Liver (tissue), 3 donors: ENCODE results near the gene C19orf47.

ENCODE experiments used
- EGR1 ChIP-seq, 2 donors: IDR thresholded peaks; 2 replicates each; pipeline ENCODE4 v1.6.1; 2016 to 2018; ENCODE audit warnings: antibody characterized with exemption in 2 of 2, low read depth in 2 of 2
- HNF4A ChIP-seq, 2 donors: conservative IDR thresholded peaks; 2 replicates each; pipeline ENCODE4 v1.6.1; 2016; ENCODE audit warnings: antibody characterized with exemption in 2 of 2, mild to moderate bottlenecking in 2 of 2
- HNF4G ChIP-seq: IDR thresholded peaks from 2 replicates; pipeline ENCODE4 v1.6.1; 2016; ENCODE audit warnings: antibody characterized with exemption
- JUND ChIP-seq, 2 donors: IDR thresholded peaks; 2 replicates each; pipeline ENCODE4 v1.6.1; 2016; ENCODE audit warnings: antibody characterized with exemption in 2 of 2
- RAD21 ChIP-seq, 2 donors: IDR thresholded peaks; 2 replicates each; pipeline ENCODE4 v1.6.1; 2016; ENCODE audit warnings: antibody characterized with exemption in 2 of 2, mild to moderate bottlenecking in 2 of 2
- RXRA ChIP-seq, 2 donors: IDR thresholded peaks; 2 replicates each; pipeline ENCODE4 v1.6.1; 2017 to 2018; ENCODE audit warnings: antibody characterized with exemption in 2 of 2, mild to moderate bottlenecking in 1 of 2
- SP1 ChIP-seq: IDR thresholded peaks from 2 replicates; pipeline ENCODE4 v1.6.1; 2018; ENCODE audit warnings: antibody characterized with exemption, mild to moderate bottlenecking
- TAF1 ChIP-seq: conservative IDR thresholded peaks from 2 replicates; pipeline ENCODE4 v1.6.1; 2016; ENCODE audit warnings: antibody characterized with exemption, mild to moderate bottlenecking
- YY1 ChIP-seq: IDR thresholded peaks from 2 replicates; pipeline ENCODE4 v1.6.1; 2016; ENCODE audit warnings: antibody characterized with exemption, mild to moderate bottlenecking
- TF ChIP-seq, protein P1 (sequence below): fragments of 150-350 bp; IDR thresholded peaks from 2 replicates; pipeline ENCODE4 v1.5.1; 2017; ENCODE audit warnings: improper control_type of control experiment, low read depth, low read length; ENCODE audit not compliant: missing input control
- TF ChIP-seq, protein P2 (sequence below): IDR thresholded peaks from 2 replicates; pipeline ENCODE4 v1.6.1; 2016; ENCODE audit warnings: antibody characterized with exemption
- TF ChIP-seq, protein P3 (sequence below): IDR thresholded peaks from 2 replicates; pipeline ENCODE4 v1.6.1; 2016; ENCODE audit warnings: antibody characterized with exemption
- donor health status: healthy.
- donor health status: healthy.

DNA sequence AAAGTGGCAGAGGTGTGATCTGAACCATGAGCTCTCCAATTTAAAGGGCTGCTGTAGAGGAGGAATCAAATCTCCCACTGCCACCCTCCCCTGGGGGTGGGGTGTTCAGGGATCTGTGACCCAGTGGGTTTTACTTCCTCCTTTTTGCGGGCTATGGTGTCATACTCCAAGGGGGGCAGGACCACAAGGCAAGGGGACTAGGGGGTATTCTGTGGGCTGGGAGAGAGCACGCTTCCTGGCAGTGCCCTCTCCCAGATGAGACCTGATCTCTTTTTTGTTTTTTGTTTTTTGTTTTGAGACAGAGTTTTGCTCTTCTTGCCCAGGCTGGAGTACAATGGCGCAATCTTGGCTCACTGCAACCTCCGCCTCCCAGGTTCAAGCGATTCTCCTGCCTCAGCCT is 10.6 kb upstream of the C19orf47 start:
- TF ChIP-seq, protein P1, sequence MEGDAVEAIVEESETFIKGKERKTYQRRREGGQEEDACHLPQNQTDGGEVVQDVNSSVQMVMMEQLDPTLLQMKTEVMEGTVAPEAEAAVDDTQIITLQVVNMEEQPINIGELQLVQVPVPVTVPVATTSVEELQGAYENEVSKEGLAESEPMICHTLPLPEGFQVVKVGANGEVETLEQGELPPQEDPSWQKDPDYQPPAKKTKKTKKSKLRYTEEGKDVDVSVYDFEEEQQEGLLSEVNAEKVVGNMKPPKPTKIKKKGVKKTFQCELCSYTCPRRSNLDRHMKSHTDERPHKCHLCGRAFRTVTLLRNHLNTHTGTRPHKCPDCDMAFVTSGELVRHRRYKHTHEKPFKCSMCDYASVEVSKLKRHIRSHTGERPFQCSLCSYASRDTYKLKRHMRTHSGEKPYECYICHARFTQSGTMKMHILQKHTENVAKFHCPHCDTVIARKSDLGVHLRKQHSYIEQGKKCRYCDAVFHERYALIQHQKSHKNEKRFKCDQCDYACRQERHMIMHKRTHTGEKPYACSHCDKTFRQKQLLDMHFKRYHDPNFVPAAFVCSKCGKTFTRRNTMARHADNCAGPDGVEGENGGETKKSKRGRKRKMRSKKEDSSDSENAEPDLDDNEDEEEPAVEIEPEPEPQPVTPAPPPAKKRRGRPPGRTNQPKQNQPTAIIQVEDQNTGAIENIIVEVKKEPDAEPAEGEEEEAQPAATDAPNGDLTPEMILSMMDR: no peak
- no peak for TF ChIP-seq RXRA (IDR thresholded peaks at IDR 0.05)
- no peak for TF ChIP-seq EGR1 (IDR thresholded peaks at IDR 0.05; ENCODE audit: low read depth in 2 of 2)
- no peak for TF ChIP-seq TAF1
- no peak for TF ChIP-seq RAD21 (IDR thresholded peaks at IDR 0.05)
- no peak for TF ChIP-seq HNF4A (conservative IDR thresholded peaks at IDR 0.05)
- TF ChIP-seq, protein P2, sequence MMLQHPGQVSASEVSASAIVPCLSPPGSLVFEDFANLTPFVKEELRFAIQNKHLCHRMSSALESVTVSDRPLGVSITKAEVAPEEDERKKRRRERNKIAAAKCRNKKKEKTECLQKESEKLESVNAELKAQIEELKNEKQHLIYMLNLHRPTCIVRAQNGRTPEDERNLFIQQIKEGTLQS: no peak
- TF ChIP-seq YY1: no peak
- TF ChIP-seq HNF4G: no peak
- TF ChIP-seq JUND (IDR thresholded peaks at IDR 0.05): no peak
- TF ChIP-seq SP1: no peak
- TF ChIP-seq, protein P3, sequence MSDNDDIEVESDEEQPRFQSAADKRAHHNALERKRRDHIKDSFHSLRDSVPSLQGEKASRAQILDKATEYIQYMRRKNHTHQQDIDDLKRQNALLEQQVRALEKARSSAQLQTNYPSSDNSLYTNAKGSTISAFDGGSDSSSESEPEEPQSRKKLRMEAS: no peak
